HG02642 (cell line): ENCODE measurements around the gene JAKMIP1.
A peak's percentile ranks its signal among the peaks of the same experiment; 100 is the strongest.

Experiments
- ATAC-seq: cut with Tn5 transposase; IDR thresholded peaks from one replicate; pipeline ENCODE4 v1.9.1; 2021; ENCODE audit warnings: mild to moderate bottlenecking; ENCODE audit not compliant: unreplicated experiment, poor library complexity

JAKMIP1 gene

DNA sequence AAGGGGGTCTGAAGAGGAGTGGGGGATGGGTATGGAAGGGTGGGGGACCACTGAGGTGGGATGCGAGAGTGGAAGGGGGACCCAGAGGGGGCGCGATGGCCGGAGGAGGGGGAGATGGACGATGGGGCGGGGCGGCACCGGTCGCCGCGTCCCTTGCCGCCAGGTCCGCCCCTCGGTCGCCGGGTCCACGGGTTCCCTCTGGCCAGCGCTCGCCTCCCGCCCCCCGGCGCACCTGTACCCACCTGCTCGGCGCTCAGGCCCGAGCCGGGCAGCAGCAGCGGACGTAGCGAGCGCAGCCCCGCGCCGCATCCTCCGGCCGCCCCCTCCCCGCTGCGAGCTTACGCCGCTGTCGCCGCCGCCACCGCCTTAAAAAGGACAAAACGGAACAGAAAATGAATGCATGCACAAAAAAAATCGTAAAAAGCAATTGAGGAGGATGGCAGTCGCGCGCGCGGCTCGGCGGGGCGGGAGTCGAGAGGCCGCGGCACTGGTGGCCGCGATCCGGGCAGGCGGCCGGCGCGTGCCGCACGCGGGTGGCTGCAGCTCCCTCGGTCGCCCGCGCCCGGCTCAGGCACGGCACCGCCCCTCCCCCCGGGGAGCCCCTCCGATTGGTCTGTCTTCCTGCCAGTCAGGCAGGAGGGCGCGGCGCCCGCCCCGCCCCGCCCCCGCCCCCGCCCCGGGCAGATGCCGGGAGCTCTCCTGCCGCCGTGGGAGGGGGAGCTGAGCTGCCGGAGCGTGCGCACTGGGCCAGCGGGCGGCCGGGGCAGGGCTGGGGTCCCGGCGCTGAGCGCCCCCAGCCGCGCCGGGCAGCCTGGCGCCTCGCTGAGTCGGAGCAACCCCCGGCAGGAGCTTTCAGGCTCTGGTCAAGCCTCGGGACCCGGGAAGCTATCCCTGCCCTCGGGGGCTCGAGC lies at the start of gene JAKMIP1:
Gene JAKMIP1, minus strand, starts transcription at position 539 of the 911 bp plus-strand sequence. CDS start 87,699 bp downstream, outside the sequence.
- peak; percentile 91 for ATAC-seq

DNA sequence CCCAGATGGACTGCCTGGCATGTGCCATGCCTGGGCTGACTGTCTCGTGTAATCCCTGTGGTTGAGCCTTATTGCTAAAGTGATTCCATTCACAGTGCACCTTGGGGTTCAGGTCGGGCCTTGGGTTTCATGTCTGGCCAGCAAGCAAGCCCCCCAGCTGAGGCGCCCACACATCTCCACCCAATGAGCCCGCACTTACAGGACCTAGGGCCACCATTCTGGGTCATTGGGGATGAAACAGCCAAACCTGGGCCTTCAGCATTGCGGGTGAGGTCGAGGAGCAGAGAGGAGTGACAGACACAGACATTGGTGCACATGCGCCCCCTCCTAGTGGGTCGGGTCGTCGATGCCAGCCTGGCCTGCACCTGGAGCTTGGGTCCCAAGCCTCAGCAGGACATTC lies 48.0 kb upstream of the JAKMIP1 start:
- no peak for ATAC-seq

DNA sequence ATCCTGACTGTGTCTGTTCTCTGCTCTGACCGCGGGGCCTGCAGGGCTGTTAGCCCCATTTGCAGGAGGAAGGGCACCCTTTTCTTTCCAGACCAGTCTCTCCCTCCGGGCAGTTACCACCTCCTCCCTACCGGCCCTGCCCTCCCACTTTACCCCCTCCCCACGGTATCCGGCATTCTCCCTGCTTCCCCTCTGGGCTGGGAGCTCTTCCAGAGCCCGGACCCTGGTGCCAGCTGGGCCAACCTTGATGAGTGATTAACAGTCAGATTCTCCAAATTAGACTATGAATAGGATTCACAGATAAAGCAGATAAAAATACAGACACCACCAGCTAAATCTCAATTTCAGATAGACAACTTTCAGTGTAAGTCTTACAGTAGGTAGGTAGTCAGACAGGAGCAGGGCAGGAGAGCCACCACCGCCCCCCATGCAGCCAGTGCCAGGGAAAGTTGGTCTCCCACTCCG lies 45.9 kb upstream of the JAKMIP1 start:
- no peak for ATAC-seq

DNA sequence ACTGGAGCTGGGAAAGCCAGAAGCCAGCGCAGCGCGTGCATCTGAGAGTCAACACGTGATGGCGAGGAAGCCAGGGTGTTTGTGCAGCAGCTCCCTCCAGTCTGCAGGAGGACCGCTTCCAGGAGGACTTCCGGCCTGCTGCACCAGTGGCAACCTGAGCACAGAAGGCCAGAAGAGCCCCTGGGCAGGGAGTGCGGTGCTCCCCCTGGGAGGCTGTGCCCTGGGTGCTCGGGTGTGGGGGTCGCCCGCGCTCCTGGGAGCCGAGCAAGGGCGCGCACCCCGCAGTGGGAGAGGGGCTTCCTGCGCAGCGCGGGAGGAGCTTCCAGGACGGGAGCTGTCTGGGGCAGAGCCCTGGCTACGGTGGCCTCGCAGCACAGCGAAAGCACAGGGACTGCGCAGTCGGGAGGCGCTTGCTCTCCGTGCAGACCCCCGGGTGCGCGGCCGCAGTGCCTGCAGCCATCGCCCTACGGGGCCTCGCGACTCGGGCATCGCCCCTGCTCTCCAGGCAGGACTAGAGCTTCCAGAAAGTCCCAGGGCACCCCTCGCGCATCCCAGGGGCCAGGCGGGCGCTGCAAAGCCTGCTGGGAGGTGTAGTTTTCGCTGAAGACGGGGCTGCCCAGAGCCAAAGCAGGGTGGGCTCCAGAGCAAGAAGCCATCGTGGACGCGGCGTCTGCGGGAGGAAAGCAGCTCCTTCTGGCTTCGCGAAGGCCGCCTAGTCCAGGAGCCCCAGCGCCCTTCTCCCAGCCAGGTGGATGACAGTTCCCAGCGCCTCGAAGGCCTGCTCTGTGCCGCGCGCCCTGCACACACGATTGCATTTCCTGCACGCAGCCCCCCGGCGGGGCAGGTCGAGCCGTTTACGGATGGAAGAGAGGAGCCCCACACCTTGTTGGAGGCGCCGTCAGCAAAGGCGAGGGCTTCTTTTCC lies 45.2 kb upstream of the JAKMIP1 start:
- no peak for ATAC-seq

DNA sequence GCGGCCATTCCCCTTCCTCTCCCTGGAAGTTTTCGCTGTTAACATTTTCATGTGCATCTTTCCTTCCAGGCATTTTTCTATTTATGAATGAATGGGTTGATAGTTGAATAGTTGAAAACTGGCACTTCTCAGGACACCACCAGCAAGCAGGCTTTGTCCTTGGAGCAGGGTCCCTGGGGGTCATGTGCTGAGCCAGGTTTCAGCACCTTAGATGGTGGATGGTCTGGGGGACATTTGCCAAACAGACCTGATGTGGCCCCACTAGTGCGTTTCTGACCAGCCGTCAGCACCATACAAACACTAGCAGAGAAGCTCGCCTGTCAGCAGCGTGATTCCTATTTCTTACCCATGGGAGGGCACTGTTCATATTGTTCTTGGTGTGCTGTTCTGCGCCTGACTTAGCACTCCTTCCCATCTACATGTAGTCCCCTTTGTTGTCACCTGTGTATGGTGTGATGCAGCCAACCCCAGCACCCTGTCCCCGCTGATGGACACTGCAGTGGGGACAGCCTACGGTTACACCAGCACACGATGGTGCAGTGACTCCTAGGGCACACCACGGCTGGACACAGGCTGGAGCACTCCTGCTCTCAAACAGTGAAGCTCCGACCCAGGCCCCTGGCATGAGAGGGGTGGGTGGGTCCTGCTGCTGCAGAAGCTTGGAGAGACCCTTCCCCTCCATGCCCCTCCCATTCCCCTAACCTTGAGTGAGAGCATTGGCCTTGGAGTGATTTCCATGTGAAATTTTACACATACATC lies 42.1 kb upstream of the JAKMIP1 start:
- no peak for ATAC-seq

DNA sequence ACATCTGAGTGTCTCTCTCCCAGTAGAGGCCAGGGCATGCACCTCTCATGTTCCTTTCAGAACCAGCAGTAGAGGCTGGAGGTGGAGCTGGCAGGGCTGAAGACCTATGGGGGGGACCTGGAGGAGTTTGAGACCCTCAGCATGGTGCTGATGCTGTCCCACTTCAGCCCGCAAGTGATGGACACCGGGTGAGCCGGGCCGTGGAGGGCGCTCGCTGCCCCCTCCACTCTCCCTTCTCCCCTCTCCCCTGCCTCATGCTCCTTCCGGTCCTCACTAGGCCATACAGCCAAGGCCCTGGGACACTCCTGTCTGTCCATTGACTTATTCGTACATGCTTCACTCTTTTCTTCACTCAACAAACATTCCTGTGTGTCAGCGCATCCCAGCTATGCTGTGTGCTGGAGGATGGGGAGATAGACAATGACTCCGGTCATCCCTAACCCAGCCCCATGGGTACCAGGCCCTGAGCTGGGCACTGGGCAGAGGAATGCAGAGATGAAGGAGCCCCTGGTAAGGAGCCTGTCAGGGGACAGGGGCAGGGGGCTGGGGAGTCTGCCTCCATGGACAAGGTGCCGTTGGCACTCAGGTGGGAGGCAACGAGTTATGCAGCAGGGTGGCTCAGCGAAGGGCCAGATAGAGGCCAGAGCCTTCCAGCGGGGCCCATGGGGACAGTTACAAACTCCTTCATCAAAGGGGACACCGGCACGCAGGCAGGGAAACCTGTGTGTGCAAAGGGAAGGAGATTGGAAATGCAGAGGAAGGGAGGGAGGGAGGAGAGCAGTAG lies 40.9 kb upstream of the JAKMIP1 start:
- no peak for ATAC-seq

DNA sequence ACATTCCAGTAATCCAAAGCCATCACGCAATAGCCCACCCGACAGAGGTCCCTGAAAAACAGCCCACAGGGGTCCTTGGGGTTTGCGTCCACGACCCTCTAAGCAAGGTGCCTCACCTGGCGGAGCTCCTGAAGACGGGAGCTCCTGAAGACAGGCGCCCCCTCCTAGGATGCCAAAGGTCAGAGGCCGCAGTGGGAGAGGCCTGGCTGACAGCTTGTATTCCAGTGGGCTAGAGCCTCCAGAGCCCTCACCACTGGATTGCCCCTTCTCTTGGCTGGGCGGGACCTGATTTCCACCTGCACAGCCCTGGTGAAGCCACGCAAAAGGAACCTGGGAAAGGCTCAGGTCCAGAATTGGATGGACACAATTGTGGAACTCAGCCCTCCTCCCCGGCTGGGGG lies 39.6 kb upstream of the JAKMIP1 start:
- ATAC-seq, result no peak

DNA sequence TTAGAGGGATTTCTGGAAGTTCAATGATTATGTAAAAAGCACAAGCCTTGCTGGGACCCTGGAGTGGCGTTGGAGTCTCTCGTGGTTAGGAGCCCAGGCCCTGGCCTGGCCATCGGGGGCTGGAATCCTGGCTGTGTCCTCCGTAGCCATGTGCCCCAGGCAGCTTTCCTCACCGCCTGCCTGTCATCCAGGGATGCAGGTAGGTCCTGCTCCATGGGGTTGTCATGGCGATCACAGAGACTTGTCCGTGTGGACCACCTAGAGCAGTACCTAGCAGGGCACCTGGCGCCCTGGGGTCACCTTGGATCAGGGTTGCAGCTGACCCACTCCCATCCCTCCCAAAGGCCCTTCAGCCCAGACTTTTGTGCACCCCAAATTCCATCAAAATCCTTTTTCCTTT lies 39.1 kb upstream of the JAKMIP1 start:
- no peak for ATAC-seq

DNA sequence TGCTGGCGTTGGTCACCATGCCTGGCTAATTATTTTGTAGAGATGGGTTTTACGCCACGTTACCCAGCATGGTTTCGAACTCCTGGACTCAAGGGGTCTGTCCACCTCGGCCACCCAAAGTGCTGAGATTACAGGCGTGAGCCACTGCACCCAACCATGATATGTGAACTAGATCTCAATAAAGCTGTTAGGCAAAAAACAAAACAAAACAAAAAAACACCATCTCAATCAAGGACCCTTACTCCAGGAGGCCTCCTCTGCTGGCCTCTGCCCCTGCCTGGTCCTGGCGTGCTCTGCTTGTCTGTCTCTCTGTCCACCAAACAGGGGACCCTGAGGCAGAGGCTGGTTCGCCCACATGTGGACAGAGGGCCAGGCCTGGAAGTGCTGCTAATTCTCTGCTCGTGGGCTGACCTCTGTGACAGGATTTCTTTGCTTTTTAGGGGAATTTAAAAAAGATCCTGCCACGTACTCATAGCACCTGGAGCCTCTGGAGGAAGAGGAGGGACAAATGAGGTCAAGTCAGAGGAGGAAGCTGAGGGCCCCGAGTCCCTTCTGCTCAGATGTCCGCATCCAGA lies 36.6 kb upstream of the JAKMIP1 start:
- no peak for ATAC-seq

DNA sequence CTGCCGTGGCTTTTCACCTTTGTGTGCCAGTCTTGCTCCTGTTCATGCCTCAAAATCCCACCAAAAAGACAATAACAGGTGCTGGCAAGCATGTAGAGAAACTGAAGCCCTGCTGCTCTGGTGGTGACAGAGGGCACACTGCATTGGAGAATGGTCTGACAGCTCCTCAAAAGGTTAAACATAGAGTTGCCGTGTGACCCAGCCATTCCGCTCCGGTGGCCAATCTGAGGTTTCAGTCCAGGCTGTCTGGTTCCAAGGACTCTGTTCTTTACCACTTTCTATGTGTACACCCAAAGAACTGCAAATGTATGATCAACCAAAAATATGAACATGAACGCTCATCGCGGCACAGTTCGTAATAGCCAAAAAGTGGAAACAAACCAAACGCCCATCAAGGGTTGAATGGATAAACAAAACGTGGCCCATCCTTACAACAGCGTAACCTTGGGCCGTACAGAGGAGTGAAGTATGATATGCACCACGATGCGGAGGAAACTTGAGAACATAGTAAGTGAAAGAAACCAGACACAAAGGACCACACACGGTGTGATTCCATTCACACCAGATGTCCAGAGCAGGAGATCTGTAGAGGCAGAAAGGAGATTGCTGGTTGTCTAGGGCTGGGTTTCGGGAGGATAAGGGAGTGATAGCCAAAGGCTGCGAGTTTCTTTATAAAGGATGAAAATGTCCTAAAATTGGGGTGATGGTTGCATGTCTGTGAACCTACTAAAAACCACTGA lies 35.7 kb upstream of the JAKMIP1 start:
- no peak for ATAC-seq

DNA sequence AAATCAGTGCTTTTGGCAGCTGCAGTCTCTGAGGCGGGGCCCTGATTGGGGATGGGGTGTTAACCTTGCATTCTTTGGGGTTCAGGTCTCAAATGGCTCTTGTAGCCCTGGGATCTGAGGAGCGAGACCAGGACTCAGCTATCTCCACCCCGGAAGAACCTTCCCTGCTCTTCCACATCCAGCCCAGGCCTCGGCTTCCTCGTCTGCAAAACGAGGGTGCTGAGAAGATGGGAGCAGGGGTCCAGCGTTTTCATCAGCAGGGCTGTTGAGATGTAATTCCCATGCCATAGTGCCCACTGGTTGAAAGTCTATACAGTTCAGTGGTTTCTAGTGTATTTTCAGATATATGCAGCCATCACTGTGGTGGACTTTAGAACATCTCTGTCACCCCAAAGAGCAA lies 34.7 kb upstream of the JAKMIP1 start:
- no peak for ATAC-seq

DNA sequence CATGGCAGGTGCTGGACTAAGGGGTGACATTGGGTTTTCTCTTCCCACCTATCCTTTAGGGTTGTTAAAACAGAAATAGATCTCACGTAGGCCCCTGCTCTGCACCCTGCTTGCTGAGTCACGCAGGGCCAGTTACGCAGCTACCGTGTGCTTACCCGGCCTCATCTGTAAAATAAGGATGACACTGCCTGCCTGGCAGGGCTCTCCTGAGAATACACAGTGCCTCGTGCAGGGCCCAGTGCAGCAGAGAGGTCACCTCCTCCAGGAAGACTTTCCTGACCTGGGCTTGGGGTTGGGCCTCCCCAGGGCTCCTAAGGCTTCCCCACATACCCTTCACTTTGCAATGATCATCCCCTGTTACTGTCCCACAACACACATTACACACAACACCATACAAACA lies 33.6 kb upstream of the JAKMIP1 start:
- no peak for ATAC-seq

DNA sequence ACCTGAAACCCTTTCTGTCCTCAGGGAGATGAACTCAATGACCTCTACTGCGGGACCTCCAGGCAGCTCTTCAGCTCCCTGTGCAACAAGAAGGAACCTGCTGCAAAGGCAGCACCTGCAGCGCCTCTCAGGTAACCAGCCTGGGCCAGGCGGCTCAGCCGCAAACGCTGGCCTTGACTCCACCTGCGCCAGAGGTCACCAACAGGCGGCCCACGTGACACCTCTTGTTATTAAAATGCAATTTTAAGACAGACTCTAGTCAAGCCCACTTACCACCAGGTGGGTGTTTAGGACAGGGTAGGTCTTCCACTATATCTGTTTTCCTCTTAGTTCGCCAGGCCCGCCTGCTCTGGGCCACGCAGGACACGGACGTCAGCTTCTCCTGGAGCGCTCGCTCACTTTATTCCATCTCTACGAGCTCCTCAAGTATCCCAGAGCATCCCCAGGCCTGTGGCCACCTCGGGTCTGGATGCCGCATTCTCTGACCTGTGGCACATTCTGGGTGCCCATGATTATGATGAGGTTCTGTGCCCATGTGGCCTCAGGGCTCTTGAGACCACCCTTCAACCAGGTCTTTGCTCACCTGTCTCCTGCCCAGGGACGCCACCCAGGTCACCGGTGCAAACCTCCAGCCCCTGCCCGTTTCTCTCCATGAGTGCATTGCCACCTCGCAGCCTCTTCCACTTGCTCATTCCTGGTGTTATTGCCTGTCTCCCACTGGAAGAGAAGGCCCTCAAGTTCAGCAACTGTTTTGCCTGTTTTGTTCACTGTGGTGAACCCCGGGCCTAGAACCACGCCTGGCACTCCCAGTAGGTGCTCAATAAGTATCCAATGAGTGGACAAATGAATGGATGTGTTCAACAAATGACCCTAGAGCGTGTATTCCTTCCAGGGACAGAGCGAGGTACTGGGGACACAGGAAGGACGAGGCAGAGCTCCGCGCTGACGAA lies 32.8 kb upstream of the JAKMIP1 start:
- no peak for ATAC-seq

DNA sequence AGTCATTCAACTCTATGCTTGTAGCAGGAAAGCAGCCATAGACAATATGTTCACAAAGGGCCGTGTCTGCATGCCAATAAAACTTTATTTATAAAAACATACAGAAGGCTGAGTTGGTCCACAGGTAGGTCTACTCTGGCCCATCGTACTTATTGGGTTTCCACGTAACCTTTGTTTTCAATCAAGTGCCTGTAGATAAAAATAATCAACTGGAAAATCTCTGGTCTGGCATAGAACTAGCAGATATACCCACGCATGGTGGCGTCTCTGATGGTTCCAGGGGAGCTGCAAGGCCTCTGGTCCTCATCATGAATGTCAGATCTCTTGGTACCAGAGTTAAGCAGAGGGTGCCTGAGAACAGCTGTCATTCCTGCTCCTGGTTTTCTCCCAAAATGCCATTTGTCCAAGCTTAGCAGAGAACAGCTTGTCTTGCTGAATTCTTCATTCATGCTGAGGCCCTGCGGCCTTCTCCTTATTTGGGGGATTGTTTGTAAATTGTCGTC lies 31.4 kb upstream of the JAKMIP1 start:
- ATAC-seq, result no peak

DNA sequence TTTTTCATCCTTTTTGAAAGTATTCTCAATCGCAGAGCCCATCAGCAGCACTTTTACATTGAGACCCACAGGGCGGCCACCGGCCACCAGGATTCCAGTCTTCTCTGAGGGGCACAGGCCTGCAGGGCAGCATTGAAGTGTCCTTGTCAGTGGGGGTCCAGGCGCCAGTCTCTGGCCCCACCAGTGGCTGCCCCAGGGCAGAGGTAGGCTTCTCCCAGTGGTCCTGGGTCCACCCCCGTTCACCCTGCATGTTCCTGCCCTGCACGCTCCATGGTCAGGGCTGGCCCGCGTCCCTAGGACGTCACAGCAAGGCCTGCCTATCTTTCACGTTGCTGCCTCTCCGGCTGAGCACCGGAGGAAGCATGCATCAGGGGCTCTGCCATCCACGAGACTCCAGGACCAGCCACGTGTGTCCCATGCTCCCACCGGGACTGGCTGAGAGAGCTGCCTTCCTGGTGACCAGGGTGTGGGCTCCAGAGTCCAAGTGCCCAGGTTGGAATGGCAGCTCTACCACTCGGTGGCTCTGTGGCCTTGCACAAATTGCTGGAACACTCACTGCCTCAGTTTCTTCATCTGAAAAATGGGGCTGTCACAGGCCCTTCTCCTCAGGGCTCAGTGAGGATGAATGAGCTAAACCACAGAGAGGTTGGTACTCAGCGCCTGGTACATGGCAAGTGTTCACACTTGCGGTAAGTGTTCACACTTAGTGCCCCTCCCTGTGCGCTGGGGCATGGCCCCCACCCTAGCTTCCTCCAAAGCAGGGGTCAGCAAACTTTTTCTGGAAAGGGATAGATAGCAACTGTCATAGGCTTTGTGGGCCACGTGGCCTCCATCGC lies 30.7 kb upstream of the JAKMIP1 start:
- ATAC-seq, result no peak

DNA sequence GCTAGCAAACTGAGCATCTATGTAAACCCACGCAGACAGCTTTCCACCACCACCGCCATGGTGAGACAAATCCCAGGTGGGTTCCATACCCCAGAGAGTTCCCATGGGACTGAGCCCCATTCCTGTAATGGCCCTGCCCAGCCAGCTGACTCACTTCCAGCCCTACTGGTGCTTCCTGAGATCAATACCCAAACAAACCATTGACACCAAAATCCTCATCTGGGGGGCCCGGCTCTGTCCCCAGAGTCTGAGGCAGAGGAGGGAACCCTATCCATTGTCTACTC lies 30.1 kb upstream of the JAKMIP1 start:
- ATAC-seq, result no peak
